Measurements from ENCODE around the gene BUD31. TPM values are rescaled to one million over a fixed set of nuclear protein-coding genes. Genes with fewer than 3 reads are reported as not detected.

The BUD31 gene
- 109 TPM for polyA plus RNA-seq (ENCODE audit: insufficient read length)
- long read RNA-seq, donor 1, transcript BUD31-201 (6 exons, 1,035 nt) = minor isoform, 26 of 90 reads
- long read RNA-seq, donor 1, transcript BUD31-202 (6 exons, 1,139 nt) = major isoform, 36 of 90 reads
- long read RNA-seq, donor 1, partial matches to known transcripts = 28 of 90 reads
- long read RNA-seq, donor 1, other reads (novel, unspliced or antisense) = 0 of 90 reads
- long read RNA-seq, donor 2, transcript BUD31-202 (6 exons, 1,139 nt) = major isoform, 30 of 53 reads
- long read RNA-seq, donor 2, transcript BUD31-201 (6 exons, 1,035 nt) = minor isoform, 10 of 53 reads
- long read RNA-seq, donor 2, partial matches to known transcripts = 12 of 53 reads
- long read RNA-seq, donor 2, other reads (novel, unspliced or antisense) = 0 of 53 reads
- long read RNA-seq, donor 3, transcript BUD31-201 (6 exons, 1,035 nt) = minor isoform, 12 of 76 reads
- long read RNA-seq, donor 3, transcript BUD31-202 (6 exons, 1,139 nt) = major isoform, 34 of 76 reads
- long read RNA-seq, donor 3, partial matches to known transcripts = 26 of 76 reads
- long read RNA-seq, donor 3, other reads (novel, unspliced or antisense) = 0 of 76 reads
- long read RNA-seq, donor 4, partial matches to known transcripts = 5 of 9 reads
- long read RNA-seq, donor 4, other reads (novel, unspliced or antisense) = 0 of 9 reads
- long read RNA-seq, donor 5, transcript BUD31-202 (6 exons, 1,139 nt) = major isoform, 67 of 117 reads
- long read RNA-seq, donor 5, transcript BUD31-201 (6 exons, 1,035 nt) = minor isoform, 33 of 117 reads
- long read RNA-seq, donor 5, partial matches to known transcripts = 16 of 117 reads
- long read RNA-seq, donor 5, other reads (novel, unspliced or antisense) = 0 of 117 reads
- long read RNA-seq, donor 6, transcript BUD31-202 (6 exons, 1,139 nt) = major isoform, 36 of 65 reads
- long read RNA-seq, donor 6, transcript BUD31-201 (6 exons, 1,035 nt) = minor isoform, 7 of 65 reads
- long read RNA-seq, donor 6, partial matches to known transcripts = 21 of 65 reads
- long read RNA-seq, donor 6, other reads (novel, unspliced or antisense) = 0 of 65 reads
- long read RNA-seq, donor 7, transcript BUD31-202 (6 exons, 1,139 nt) = major isoform, 61 of 123 reads
- long read RNA-seq, donor 7, transcript BUD31-201 (6 exons, 1,035 nt) = minor isoform, 23 of 123 reads
- long read RNA-seq, donor 7, partial matches to known transcripts = 39 of 123 reads
- long read RNA-seq, donor 7, other reads (novel, unspliced or antisense) = 0 of 123 reads
- long read RNA-seq, donor 8, transcript BUD31-201 (6 exons, 1,035 nt) = minor isoform, 11 of 33 reads
- long read RNA-seq, donor 8, transcript BUD31-202 (6 exons, 1,139 nt) = major isoform, 22 of 33 reads
- long read RNA-seq, donor 8, partial matches to known transcripts = 0 of 33 reads
- long read RNA-seq, donor 8, other reads (novel, unspliced or antisense) = 0 of 33 reads

DNA sequence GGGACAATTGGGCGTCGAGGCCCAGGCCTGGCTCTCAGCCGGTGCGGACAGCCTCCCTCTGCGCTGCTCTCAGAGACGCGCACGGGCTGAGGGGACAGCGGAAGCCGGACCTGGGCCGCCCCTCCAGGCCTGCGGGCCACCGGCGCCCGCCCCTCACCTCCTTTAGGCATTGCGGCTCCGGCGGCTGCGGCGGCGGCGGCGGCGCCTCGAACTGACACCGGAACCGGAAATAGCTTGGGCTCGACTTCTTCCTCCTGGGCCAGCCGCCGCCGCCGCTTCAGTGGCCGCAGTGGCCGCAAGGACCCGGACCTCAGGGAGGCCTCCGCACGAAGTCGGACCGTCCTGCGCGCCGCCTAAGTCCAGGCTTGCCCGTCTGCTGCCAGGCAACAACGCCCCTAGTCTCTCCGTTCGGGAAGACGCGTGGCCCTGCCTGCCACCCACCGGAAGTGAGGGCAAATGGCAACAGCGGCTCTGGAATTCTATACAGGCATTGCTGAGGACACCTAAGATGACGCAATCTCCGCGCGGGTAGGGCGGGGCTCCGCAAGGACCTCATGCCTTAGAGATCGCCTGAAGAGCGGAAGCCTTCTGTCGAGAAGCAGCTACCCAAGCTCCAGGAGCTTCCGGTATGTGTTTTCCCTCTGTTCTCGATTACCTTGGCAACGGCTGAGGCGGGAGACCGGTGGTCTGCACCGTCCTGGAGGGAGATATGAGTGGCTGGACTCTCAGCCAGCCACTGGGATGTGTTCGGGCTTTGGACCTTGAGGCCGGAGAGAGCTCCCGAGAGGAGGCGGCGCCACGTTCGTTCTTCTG lies at the start of gene BUD31, which contains the start of gene PDAP1:
TSS of gene BUD31 (plus strand) at position 591 of the 813 bp plus-strand sequence. CDS start 2,124 bp downstream, outside the sequence.
TSS of gene PDAP1 (minus strand) at position 219 of the 813 bp plus-strand sequence. CDS start at position 170, 49 bp downstream.
- DNase-seq = peak; percentile 91

DNA sequence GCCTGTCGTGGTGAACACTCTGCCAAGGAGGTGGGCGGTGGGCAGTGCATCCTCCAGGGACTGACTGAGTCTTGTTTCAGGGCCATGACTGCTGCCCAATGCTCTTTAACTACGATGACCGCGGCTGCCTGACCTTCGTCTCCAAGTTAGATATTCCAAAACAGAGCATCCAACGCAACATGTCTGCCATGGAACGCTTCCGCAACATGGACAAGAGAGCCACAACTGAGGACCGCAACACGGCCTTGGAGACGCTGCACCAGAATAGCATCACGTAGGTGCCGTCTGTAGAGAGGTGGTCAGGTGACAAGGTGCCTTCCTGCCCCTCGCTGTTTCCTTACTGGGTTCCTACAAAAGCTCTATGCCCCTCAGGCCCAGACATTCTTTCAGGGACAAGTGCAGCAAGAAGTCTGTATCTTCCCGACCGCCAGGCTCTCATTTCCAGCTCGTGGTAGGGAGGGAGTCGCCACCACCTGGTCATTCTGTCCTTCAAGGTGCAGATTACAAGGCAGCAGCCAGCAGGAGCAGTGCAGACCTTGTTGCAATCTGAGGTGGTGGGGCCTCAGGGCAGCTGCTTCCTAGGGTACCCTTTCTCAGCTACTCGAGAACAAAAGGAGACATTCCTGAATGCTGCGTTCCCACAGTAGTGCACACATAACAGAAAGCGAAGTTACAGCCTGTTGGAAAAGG lies 49.2 kb upstream of the BUD31 start:
- no peak for DNase-seq

DNA sequence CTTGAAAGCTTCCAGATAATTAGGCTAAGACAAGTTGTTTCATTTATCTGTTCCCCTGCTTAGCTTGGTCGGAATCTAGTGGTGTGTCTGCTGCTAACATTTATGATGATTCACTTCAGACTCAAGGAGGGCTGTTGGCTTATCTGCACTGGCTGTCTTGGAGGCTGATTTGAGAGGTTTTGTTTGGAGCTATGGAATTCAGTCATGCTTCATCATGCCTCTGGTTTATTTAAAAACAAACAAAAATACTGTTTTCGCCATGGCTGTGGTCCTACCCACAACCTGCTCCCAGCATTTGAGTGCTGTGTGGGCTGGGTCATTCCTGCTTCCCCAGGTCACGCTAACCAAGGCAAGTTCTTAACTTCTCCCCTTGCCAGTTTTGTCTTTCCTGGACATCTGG lies 46.0 kb upstream of the BUD31 start:
- DNase-seq = no peak

DNA sequence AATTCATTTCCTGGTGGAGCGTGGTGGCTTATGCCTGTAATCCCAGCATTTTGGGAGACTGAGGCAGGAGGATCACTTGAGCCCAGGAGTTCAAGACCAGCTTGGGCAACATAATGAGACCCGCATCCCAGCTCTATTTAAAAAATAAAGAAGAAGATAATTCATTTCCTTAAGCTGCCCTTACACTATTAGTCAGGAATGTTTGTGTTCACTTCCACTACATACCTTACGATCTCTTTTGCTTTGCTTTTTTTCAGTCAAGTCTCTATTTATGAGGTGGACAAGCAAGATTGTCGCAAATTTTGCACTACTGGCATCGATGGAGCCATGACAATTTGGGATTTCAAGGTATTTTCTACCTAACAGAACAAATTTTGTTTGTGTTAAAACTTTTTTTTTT lies 45.5 kb upstream of the BUD31 start:
- DNase-seq = no peak

DNA sequence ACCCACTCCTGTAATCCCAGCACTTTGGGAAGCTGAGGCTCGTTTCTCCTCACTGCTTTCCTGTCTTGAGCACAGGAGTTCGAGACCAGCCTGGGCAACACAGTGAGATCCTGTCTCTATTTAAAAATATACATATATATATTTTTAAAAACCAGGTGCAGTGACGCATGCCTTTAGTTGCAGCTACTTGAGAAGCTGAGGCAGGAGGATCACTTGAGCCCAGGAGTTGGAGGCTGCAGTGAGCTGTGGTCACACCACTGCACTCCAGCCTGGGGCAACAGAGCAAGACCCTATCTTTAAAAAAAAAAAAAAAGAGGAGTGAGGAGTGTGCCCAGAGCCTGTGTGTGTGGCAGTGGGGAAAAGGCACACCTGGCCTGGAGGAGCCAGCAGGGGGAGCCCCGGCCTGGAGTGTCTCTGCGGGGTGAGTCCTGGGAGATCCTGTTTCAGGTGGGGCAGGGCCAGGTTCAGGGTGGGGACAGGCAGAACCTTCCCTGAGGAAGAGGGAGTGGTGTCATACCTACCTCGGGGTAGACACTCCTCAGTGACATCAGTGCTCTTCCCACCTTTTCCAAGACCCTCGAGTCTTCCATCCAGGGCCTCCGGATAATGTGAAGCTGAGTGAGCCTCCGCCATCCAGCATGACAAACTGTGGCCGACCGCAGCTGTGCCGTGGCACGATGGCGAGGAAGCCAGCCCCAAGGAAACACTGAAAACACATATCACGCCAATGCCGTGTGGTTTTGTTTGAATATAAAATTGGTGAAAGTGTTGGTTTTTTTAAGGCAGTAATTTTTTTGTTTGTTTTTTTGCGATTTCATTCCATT lies 43.2 kb upstream of the BUD31 start:
- no peak for DNase-seq

DNA sequence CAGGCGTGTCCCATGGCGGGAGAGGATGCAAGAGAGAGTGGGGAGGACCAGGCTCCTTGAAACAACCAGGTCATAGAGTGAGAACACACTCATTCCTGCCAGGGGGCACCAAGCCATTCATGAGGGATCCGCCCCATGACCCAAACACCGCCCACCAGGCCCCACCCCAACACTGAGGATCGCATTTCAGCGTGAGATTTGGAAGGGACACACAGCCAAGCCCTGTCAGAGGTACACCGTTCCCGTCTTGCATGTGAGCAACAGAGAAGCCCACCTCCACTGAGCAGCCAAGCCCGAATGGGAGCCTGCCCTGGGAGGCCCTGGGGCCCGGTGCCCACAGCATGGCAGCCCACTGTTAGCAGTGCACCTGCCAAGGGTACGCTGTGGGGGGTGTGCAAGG lies 42.1 kb upstream of the BUD31 start:
- DNase-seq = no peak

DNA sequence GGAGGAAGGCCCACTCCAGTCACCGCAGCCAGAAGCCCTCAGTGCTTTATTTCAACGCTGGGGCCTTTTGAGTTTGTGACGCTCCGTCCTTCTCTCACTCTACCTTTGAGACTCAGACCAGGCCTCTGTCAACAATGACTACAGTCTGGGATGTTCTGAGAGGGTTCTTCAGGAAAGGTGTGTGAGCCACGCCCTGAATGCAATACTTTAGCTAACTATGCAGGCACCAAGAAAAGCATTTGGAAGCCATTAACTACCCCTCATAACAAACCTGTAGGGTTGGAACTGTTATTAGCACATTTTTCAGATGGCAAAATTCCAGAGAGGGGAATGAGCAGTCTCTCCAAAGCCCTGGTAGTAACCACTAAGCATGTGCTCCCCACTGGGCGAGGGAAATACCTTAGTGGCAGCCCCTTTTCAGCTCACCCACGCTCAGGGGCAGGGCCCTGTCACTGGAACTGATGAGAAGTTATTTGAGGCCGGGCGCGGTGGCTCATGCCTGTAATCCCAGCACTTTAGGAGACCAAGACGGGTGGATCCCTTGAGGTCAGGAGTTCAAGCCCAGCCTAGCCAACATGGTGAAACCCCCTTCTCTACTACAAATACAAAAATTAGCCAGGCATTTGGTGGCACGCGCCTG lies 39.9 kb upstream of the BUD31 start:
- DNase-seq = no peak

DNA sequence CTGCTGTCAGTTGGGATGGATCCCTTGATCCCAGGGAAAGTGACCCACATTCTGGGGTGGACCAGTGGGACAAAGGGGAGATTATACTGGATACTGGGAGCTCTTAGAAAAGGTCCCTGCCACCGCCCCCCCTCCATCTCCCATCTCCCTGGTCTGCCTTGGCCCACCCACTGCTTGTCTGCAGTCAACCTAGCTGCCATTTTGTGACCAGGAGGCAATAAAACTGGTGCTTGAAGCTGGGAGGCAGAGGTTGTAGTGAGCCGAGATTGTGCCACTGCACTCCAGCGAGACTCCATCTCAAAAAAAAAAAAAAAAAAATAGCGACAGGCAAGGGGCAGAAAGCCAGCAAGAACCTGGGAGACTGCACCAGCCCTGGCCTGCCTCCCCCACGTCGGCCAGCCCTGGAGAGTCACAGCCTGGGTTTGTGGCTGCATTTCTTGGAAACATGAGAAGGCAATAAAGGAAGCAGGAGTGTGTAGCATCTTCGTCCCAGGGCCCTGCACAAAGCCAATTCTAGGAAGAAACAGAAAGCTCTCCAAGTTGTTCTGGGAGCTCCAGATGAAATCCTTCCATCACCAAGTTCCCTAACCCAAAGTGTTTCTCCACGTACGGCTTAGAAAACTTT lies 38.9 kb upstream of the BUD31 start:
- DNase-seq = peak; percentile 66

DNA sequence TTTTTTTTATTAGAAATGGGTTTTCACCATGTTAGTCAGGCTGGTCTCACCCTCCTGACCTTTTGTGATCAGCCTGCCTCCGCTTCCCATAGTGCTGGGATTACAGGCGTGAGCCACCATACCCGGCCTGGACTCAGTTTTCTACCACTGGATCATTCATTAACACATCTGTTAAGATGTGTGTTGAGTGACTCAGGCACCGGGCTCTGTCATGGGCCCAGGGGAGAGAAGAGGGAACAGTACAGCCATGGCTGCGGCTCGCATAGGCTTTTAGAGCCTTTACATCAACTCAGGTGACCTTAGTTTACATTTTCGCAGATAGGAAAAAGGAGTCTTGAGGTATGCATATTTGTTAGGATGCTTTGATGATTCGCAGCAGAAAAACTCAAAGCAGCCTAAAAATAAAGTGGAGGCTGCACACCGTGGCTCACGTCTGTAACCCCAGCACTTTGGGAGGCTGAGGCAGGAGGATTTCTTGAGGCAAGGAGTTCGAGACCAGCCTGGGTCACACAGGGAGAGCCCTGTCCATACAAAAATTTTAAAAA lies 37.3 kb upstream of the BUD31 start:
- no peak for DNase-seq

DNA sequence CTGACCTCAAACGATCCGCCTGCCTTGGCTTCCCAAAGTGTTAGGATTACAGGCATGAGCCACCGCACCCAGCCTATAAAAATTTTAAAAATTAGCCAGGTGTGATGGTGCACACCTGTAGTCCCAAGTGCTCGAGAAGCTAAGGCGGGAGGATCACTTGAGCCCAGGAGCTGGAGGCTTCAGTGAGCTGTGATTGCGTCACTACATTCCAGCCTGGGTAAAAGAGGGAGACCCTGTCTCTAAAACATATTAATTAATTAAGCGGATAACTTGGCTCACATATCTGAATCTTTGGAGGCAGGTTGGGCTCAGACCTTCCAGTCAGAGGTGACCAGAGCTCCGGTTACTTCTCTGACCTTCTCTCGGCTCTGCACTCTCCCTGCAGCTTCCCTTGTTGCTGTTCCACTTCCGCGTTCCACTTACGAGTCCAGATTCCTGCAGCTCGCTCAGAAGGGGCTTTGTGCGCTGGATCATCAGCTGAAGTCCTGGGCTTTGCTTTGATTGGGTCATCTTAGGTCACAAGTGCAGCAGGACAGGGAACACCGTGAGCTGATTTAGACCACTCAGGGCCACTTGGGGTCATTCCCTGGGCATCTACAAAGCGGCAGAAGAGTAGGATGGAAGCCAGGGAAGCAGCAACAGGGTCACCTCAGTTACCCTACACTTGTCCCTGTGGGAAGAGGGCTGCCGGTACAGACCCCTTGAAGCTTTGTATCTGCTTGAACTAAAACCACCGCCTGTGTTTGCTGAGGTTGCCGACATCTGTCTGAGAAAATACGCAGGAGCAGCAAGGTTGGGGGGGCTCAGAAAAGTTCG lies 36.3 kb upstream of the BUD31 start:
- DNase-seq = peak; percentile 66

DNA sequence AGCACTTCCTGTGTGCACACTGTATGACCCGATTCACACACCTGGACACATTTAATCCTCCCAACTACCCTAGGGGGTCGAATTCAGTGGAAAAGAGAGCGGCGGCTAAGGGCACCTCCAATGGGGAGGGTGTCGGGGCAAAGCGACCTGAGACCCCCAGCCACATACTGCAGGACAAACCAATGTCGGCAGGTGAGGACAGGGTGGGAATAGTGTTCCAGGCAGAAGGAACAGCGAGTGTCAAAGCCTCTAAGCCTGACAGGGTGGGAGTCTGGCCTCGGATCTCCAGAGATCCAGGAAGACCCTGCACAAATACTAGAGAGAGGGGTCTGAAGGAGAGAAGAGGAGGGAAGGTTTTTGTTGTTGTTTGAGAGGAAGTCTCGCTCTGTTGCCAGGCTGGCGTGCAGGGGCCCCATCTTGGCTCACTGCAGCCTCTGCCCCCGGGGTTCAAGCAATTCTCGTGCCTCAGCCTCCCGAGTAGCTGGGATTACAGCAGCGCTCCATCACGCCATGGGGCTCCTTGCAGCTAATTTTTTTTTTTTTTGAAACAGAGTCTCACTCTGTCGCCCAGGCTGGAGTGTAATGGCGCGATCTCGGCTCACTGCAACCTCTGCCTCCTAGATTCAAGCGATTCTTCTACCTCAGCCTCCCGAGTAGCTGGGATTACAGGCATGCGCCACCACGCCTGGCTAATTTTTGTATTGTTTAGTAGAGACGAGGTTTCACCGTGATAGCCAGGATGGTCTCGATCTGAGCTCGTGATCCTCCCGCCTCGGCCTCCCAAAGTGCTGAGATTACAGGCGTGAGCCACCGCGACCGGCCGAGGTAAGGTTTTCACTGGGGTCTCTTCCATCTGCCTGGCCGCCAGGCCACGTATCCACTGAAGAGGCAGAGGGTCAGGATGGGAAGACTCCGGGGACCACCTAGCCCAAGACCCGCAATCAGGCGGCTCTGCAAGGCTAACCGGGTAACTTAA lies 35.4 kb upstream of the BUD31 start:
- DNase-seq = no peak

DNA sequence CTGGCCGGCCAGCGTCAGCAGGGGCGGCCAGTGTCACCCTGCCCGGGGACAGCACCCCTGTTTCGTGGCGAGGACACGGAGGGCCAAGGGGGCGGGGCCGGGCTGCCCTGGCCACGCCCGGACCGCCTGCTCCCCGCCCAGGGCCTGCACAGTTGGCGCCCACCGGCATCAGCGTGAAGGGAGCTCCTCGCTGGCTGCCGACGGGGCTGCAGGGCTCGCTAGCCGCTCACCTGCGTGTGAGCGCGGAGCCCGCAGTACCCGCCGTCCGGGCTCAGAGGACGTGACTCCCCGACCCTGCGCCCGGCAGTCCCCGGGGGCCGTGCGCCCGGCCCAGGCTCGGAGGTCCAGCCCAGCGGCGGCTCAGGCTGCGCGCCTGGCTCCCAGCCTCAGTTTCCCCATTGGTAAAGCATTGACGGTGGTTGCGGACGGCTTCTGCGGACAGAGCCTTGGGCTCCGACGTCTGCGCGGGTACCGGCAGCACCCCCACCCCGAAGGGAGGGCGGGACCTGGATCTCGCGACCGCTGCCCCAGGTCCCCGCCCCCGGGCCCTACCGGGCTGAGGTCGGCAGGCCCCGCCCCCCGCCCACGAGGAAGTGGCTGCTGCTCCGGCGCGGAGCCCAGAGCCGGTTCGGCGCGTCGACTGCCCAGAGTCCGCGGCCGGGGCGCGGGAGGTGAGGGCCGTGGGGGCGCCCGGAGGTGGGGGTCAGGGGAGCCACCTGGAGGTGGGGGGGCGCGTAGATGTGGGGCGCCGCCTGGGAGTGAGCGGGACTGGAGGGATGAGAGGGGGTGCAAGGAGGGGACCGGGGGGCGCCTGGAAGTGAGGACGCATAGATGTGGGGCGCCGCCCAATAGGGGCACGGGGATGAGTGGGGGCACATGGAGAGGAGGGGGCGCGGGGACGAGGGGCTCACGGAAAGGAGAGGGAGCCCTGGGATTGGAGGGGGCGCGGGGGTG lies 34.4 kb upstream of the BUD31 start, which contains the start of gene ARPC1B:
TSS of gene ARPC1B (plus strand) at position 620 of the 954 bp plus-strand sequence. CDS start 10,985 bp downstream, outside the sequence.
- DNase-seq = no peak

DNA sequence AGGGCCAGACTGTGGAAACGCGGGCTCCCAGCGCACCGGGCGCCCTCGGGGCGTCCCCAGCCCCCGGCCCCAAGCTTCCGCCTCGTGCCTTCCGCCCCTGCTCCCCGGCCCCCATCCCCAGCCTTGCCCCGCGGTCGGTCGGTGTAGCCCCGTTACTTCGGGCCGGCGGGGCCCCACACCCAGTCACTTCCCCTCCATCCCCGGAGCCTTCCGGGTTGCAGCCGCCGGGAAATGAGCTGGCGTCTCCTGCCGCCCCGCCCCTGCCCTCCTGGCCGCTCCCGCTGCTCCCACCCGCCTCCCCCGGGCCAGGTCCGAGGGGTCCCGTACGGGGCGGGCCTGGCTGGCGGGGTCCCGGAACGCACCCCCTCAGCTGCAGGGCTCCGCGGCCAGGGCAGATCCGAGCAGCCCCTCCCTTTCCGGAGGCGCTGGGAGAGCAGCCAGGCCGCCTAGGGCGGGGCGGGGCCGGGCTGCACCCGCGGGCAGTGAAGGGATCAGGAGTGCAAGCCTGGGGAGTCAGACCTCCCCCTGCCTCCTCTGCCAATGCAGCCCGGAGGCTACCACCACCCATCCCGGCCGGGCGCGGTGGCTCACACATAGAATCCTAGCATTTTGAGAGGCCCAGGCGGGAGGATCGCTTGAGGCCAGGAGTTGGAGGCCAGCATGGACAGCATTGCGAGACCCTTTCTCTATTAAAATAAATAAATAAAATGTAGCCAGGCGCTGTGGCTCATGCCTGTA lies 33.5 kb upstream of the BUD31 start:
- DNase-seq = no peak

All from left kidney (tissue), 8 donors.